Fibroblast of lung (primary cell): Measurements from ENCODE around the gene LDLRAD1. TPM values are rescaled to one million over a fixed set of nuclear protein-coding genes. Genes with fewer than 3 reads are reported as not detected.

ENCODE experiments used
- DNase-seq, 2 donors: peaks; one replicate each; pipeline versions ENCODE4 v3.0.0 to v3.0.0-alpha.2; 2010; ENCODE audit warnings: low read depth in 2 of 2
- H2AFZ ChIP-seq: 2 replicates; pipeline ENCODE4 v1.5.1; 2012; ENCODE audit warnings: low read length, control low read depth, inconsistent platforms
- H3K27ac ChIP-seq: 2 replicates; pipeline ENCODE4 v1.5.1; 2011; ENCODE audit warnings: low read length, control low read depth; ENCODE audit not compliant: insufficient read depth
- H3K27me3 ChIP-seq: 2 replicates; pipeline ENCODE4 v1.5.1; 2011; ENCODE audit warnings: mild to moderate bottlenecking, low read length; ENCODE audit not compliant: control insufficient read depth, insufficient read depth
- H3K36me3 ChIP-seq: 2 replicates; pipeline ENCODE4 v1.5.1; 2011; ENCODE audit warnings: low read length; ENCODE audit not compliant: control insufficient read depth, insufficient read depth
- H3K4me1 ChIP-seq: 2 replicates; pipeline ENCODE4 v1.5.1; 2011; ENCODE audit warnings: low read length; ENCODE audit not compliant: control insufficient read depth, insufficient read depth; ENCODE audit errors: extremely low read depth
- H3K4me2 ChIP-seq: 2 replicates; pipeline ENCODE4 v1.5.1; 2011; ENCODE audit warnings: low read length, control low read depth; ENCODE audit not compliant: insufficient read depth; ENCODE audit errors: extremely low read depth
- H3K4me3 ChIP-seq, 4 experiments: fragments of 200-600 bp in 1 of 4; sonication (generic) in 1 of 4; replicated peaks in 1 of 4; 2 replicates each; pipeline ENCODE4 v1.5.1; 2011 to 2016; ENCODE audit warnings: low read length in 4 of 4, low read depth in 3 of 4, mild to moderate bottlenecking in 3 of 4, control low read depth in 2 of 4, inconsistent platforms in 1 of 4, mixed read lengths in 1 of 4; ENCODE audit not compliant: insufficient read depth in 1 of 4; ENCODE audit errors: control extremely low read depth in 1 of 4
- H3K79me2 ChIP-seq: 2 replicates; pipeline ENCODE4 v1.5.1; 2012; ENCODE audit warnings: mild to moderate bottlenecking, low read length, inconsistent platforms; ENCODE audit not compliant: control insufficient read depth, insufficient read depth
- H3K9ac ChIP-seq: 2 replicates; pipeline ENCODE4 v1.5.1; 2011; ENCODE audit warnings: mild to moderate bottlenecking, low read length, control low read depth; ENCODE audit not compliant: insufficient read depth
- H3K9me3 ChIP-seq: 2 replicates; pipeline ENCODE4 v1.5.1; 2012; ENCODE audit warnings: low read depth, low read length; ENCODE audit not compliant: control insufficient read depth, insufficient read depth
- H4K20me1 ChIP-seq: 2 replicates; pipeline ENCODE4 v1.5.1; 2011; ENCODE audit warnings: low read length; ENCODE audit not compliant: control insufficient read depth, insufficient read depth; ENCODE audit errors: extremely low read depth
- CTCF ChIP-seq, 2 donors: IDR thresholded peaks in 1 of 2; conservative IDR thresholded peaks in 1 of 2; 1 replicate in 1 of 2; 2 replicates in 1 of 2; pipeline ENCODE4 v1.5.1; 2011 to 2012; ENCODE audit warnings: low read length in 2 of 2, control low read depth in 1 of 2, inconsistent platforms in 1 of 2, low read depth in 1 of 2, mild to moderate bottlenecking in 1 of 2
- EZH2 ChIP-seq: IDR thresholded peaks from 2 replicates; pipeline ENCODE4 v1.5.1; 2012; ENCODE audit warnings: low read length, control low read depth, mild to moderate bottlenecking; ENCODE audit errors: missing control alignments
- polyA plus RNA-seq, 2 donors: library from polyadenylated mRNA; depleted of rRNA in 1 of 2; stranded (reverse) in 1 of 2; unstranded in 1 of 2; fragments of >200 nt; gene quantifications; 2 replicates each; pipeline ENCODE4 v1.2.1, GENCODE V29; 2011 to 2012; ENCODE audit warnings: missing spikeins in 1 of 2
- total RNA-seq: library from RNA; depleted of rRNA; stranded (reverse); fragments of >200 nt; gene quantifications from 2 replicates; pipeline ENCODE4 v1.2.1, GENCODE V29; 2014

The LDLRAD1 gene
- total and polyA plus RNA-seq, 2 donors (not counting 1 experiment from before 2014, with no cell fraction given): not detected

- Histone ChIP-seq H3K4me3 (no peak overlapping the region), H3K27me3 (no peaks in the 10 kb centered on the region), H3K27ac (no peak overlapping the region), H3K79me2 (peaks cover 48% of the 10 kb centered on the region), H3K9ac (no peak overlapping the region), H3K4me1 (peaks cover 2% of the 10 kb centered on the region), H3K9me3 (no peaks in the 10 kb centered on the region), H3K36me3 (peaks cover 3% of the 10 kb centered on the region), H3K4me2 (no peak overlapping the region), H2AFZ (no peak overlapping the region), H4K20me1 (no peaks in the 10 kb centered on the region)
- TF ChIP-seq EZH2: no peak
- TF ChIP-seq CTCF (conservative IDR thresholded peaks at IDR 0.05 in 1 of 2, IDR thresholded peaks at IDR 0.05 in 1 of 2; ENCODE audit: low read depth in 1 of 2, low read length in 2 of 2): no peak
- DNase-seq: peak in 1 of 2 donors; percentile 20
These were observed 28.8 kb upstream of the LDLRAD1 start for GRCh38 chr1:54046671-54047383.

- Histone ChIP-seq H3K27me3 (no peaks in the 10 kb centered on the region), H2AFZ (no peak overlapping the region), H3K9me3 (no peaks in the 10 kb centered on the region), H3K4me1 (peaks cover 2% of the 10 kb centered on the region), H3K4me2 (no peak overlapping the region), H4K20me1 (no peaks in the 10 kb centered on the region), H3K4me3 (no peak overlapping the region), H3K36me3 (peaks cover 3% of the 10 kb centered on the region), H3K79me2 (peaks cover 36% of the 10 kb centered on the region), H3K27ac (no peak overlapping the region), H3K9ac (no peak overlapping the region)
- TF ChIP-seq CTCF (conservative IDR thresholded peaks at IDR 0.05 in 1 of 2, IDR thresholded peaks at IDR 0.05 in 1 of 2; ENCODE audit: low read depth in 1 of 2, low read length in 2 of 2): no peak
- no peak for TF ChIP-seq EZH2
- no peak for DNase-seq
These were observed 27.5 kb upstream of the LDLRAD1 start for GRCh38 chr1:54045496-54045895.

- H3K27ac ChIP-seq: no peak overlapping the region
- H3K9ac ChIP-seq: no peak overlapping the region
- H4K20me1 ChIP-seq: no peaks in the 10 kb centered on the region
- H2AFZ ChIP-seq: no peak overlapping the region
- peaks cover 6% of the 10 kb centered on the region for H3K79me2 ChIP-seq
- H3K27me3 ChIP-seq: no peaks in the 10 kb centered on the region
- no peaks in the 10 kb centered on the region for H3K9me3 ChIP-seq
- DNase-seq: no peak
- H3K36me3 ChIP-seq: peaks cover 5% of the 10 kb centered on the region
- H3K4me1 ChIP-seq: no peaks in the 10 kb centered on the region
- no peak overlapping the region for H3K4me2 ChIP-seq
- TF ChIP-seq CTCF (conservative IDR thresholded peaks at IDR 0.05 in 1 of 2, IDR thresholded peaks at IDR 0.05 in 1 of 2; ENCODE audit: low read depth in 1 of 2, low read length in 2 of 2) (no peak), EZH2 (no peak)
- H3K4me3 ChIP-seq: no peak overlapping the region
These were observed 23.8 kb upstream of the LDLRAD1 start for GRCh38 chr1:54041806-54042205.
